ENCODE results near the gene UNC45A.

The UNC45A gene

GRCh38 chr15:90946941-90947576 is 12.0 kb downstream of the UNC45A start:
- no peak for DNase-seq

- no peak for DNase-seq
Measured at GRCh38 chr15:90947577-90948357, 12.7 kb downstream of the UNC45A start.

- DNase-seq, result no peak
Measured at GRCh38 chr15:90948506-90948905, 13.4 kb downstream of the UNC45A start.

- DNase-seq, result no peak
Measured at GRCh38 chr15:90949979-90950675, 15.0 kb downstream of the UNC45A start.

- DNase-seq, result no peak
Measured at GRCh38 chr15:90950676-90951075, 15.6 kb downstream of the UNC45A start.

- DNase-seq, result no peak
Measured at GRCh38 chr15:90952901-90953677, 18.0 kb downstream of the UNC45A start.

- no peak for DNase-seq
Measured at GRCh38 chr15:90953947-90954711, 19.0 kb downstream of the UNC45A start.

GRCh38 chr15:90954712-90955623 is 19.9 kb downstream of the UNC45A start, which contains the start of gene RCCD1:
Gene RCCD1 (plus strand): TSS chr15:90954884. CDS start chr15:90956735, 1,851 bp downstream.
- peak; percentile 89 for DNase-seq

- DNase-seq, result no peak
Measured at GRCh38 chr15:90955624-90956273, 20.7 kb downstream of the UNC45A start.

- DNase-seq, result peak; percentile 67
Measured at GRCh38 chr15:90956274-90957030, 21.4 kb downstream of the UNC45A start.

- DNase-seq, result no peak
Measured at GRCh38 chr15:90957031-90957790, 22.1 kb downstream of the UNC45A start.

- DNase-seq, result no peak
Measured at GRCh38 chr15:90957791-90958190, 22.7 kb downstream of the UNC45A start.

- no peak for DNase-seq
Measured at GRCh38 chr15:90959028-90959595, 24.0 kb downstream of the UNC45A start.

GRCh38 chr15:90959894-90960293 is 24.8 kb downstream of the UNC45A start:
- DNase-seq, result no peak

- DNase-seq, result no peak
Measured at GRCh38 chr15:90960298-90961091, 25.4 kb downstream of the UNC45A start.

GRCh38 chr15:90962021-90962420 is 26.9 kb downstream of the UNC45A start:
- DNase-seq, result no peak

GRCh38 chr15:90966262-90966661 is 31.2 kb downstream of the UNC45A start:
- DNase-seq, result no peak

- DNase-seq, result no peak
Measured at GRCh38 chr15:90967206-90967605, 32.1 kb downstream of the UNC45A start.
